Duodenal mucosa (tissue), 2 donors: ENCODE results near the gene OCEL1.

Experiments
- H3K27ac ChIP-seq: one replicate; pipeline ENCODE4 v1.7.0; 2013; ENCODE audit warnings: low read depth, low read length
- H3K27me3 ChIP-seq, 2 donors: one replicate each; pipeline ENCODE4 v1.7.0; 2013; ENCODE audit warnings: low read length in 2 of 2, control low read depth in 1 of 2; ENCODE audit not compliant: insufficient read depth in 2 of 2, control insufficient read depth in 1 of 2
- H3K36me3 ChIP-seq, 2 donors: one replicate each; pipeline ENCODE4 v1.7.0; 2013; ENCODE audit warnings: low read length in 2 of 2, control low read depth in 1 of 2; ENCODE audit not compliant: insufficient read depth in 2 of 2, control insufficient read depth in 1 of 2
- H3K4me1 ChIP-seq, 2 donors: one replicate each; pipeline ENCODE4 v1.7.0; 2013; ENCODE audit warnings: low read length in 2 of 2, control low read depth in 1 of 2; ENCODE audit not compliant: insufficient read depth in 2 of 2, control insufficient read depth in 1 of 2
- H3K4me3 ChIP-seq, 2 donors: one replicate each; pipeline ENCODE4 v1.7.0; 2013; ENCODE audit warnings: low read length in 2 of 2, low read depth in 1 of 2
- H3K9ac ChIP-seq, 2 donors: one replicate each; pipeline ENCODE4 v1.7.0; 2013; ENCODE audit warnings: low read length in 2 of 2, low read depth in 1 of 2
- H3K9me3 ChIP-seq, 2 donors: one replicate each; pipeline ENCODE4 v1.7.0; 2013; ENCODE audit warnings: low read length in 2 of 2, control low read depth in 1 of 2; ENCODE audit not compliant: control insufficient read depth in 1 of 2

OCEL1 gene

DNA sequence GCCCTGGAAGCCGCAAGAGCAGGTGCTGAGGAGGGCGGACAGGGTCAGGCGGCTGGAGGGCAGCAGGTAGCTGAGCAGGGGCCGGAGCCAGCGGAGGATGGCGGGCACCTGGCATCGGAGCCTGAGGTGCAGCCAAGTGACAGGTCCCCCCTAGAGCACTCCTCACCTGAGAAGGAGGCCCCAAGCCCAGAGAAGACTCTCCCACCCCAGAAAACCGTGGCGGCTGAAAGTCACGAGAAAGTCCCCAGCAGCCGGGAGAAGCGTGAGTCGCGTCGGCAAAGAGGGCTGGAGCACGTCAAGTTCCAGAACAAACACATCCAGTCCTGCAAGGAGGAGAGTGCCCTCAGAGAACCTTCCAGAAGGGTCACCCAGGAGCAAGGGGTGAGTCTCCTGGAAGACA lies 31.4 kb upstream of the OCEL1 start:
- no peak overlapping the region for H3K27ac ChIP-seq
- H3K36me3 ChIP-seq, result peaks cover 30 to 70% of the 10 kb centered on the region in 2 donors

DNA sequence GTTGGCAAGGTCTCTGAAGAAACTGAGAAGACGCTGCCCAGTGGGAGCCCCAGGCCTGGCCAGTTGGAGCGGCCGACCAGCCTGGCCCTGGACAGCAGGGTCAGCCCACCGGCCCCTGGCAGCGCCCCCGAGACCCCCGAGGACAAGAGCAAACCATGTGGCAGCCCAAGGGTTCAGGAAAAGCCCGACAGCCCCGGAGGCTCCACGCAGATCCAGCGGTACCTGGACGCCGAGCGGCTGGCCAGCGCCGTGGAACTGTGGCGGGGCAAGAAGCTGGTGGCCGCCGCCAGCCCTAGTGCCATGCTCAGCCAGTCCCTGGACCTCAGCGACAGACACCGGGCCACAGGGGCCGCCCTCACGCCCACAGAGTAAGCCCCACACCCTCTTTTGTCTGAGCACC lies 30.9 kb upstream of the OCEL1 start:
- H3K36me3 ChIP-seq, result peaks cover 30 to 74% of the 10 kb centered on the region in 2 donors
- H3K4me1 ChIP-seq, result no peaks in the 10 kb centered on the region
- no peak overlapping the region for H3K4me3 ChIP-seq
- no peak overlapping the region for H3K9ac ChIP-seq
- no peaks in the 10 kb centered on the region for H3K9me3 ChIP-seq
- H3K27ac ChIP-seq, result no peak overlapping the region
- no peaks in the 10 kb centered on the region for H3K27me3 ChIP-seq

More for the DNA sequence above, 31.4 kb upstream of the OCEL1 start:
- no peaks in the 10 kb centered on the region for H3K4me1 ChIP-seq
- no peak overlapping the region for H3K9ac ChIP-seq
- no peak overlapping the region for H3K4me3 ChIP-seq
- H3K27me3 ChIP-seq, result no peaks in the 10 kb centered on the region
- H3K9me3 ChIP-seq, result no peaks in the 10 kb centered on the region

DNA sequence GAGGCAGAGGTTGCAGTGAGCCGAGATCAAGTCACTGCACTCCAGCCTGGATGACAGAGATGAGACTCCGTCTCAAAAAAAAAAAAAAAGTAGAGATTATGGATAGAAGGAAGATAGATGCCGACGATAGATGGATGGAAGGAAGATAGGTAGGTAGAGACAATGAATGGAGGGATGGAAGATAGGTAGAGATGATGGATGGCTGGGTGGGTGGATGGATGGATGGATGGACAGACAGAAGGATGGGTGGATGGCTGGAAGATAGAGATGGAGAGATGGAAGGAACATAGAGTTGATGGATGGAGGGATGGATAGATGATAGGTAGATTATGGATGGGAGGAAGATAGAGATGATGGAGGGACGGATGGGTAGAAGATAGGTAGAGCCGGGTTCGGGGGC lies 29.4 kb upstream of the OCEL1 start:
- H3K4me1 ChIP-seq, result no peaks in the 10 kb centered on the region
- no peaks in the 10 kb centered on the region for H3K9me3 ChIP-seq
- H3K36me3 ChIP-seq, result peaks cover 36 to 77% of the 10 kb centered on the region in 2 donors
- no peaks in the 10 kb centered on the region for H3K27me3 ChIP-seq
- H3K27ac ChIP-seq, result no peak overlapping the region
- H3K9ac ChIP-seq, result no peak overlapping the region
- H3K4me3 ChIP-seq, result no peak overlapping the region

DNA sequence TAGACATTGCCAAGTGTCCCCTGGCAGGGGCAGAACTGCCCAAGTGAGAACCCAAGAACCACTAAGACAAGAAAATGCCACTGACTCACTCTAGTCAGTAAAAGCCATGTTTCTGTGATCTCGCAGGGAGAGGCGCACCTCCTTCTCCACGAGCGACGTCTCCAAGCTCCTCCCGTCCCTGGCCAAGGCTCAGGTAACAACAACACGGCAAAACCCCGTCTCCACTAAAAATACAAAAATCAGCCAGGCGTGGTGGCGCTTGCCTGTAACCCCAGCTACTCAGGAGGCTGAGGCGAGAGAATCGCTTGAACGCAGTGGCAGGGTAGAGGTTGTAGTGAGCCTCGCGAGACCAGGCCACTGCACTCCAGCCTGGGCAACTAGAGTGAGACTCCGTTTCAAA lies 28.4 kb upstream of the OCEL1 start:
- Histone ChIP-seq H3K9me3 (no peaks in the 10 kb centered on the region), H3K4me1 (no peaks in the 10 kb centered on the region), H3K27ac (no peak overlapping the region), H3K9ac (no peak overlapping the region), H3K4me3 (no peak overlapping the region), H3K27me3 (no peaks in the 10 kb centered on the region), H3K36me3 (peaks cover 42 to 82% of the 10 kb centered on the region in 2 donors)

DNA sequence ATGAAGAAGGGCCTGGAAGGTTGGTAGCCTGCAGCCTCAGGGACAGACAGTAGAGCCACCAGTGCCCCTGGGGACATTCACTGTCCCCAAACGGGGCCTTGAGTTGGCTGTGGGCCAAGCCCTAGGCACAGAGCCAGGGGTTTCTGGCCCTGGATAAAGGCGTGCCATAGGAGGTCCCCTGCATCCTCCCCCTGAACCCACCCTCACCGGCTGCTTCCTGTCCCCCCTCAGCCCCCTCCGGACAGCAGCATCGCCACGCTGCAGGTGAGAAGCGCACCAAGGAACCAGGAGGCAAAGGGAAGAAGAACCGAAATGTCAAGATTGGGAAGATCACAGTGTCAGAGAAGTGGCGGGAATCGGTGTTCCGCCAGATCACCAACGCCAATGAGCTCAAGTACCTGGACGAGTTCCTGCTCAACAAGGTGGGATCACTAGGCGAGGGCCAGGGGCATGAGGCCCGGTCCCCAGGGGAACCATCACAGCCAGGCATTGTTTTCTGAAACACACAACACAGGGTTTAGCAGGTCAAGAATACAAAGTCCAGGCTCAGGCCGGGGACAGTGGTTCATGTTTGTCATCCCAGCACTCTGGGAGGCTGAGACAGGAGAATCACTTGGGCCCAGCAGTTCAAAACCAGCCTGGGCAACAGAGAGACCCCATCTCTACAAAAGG lies 25.5 kb upstream of the OCEL1 start:
- Histone ChIP-seq H3K27ac (no peak overlapping the region), H3K4me1 (no peaks in the 10 kb centered on the region), H3K27me3 (no peaks in the 10 kb centered on the region), H3K36me3 (peaks cover 29 to 65% of the 10 kb centered on the region in 2 donors), H3K4me3 (no peak overlapping the region), H3K9ac (no peak overlapping the region), H3K9me3 (no peaks in the 10 kb centered on the region)

DNA sequence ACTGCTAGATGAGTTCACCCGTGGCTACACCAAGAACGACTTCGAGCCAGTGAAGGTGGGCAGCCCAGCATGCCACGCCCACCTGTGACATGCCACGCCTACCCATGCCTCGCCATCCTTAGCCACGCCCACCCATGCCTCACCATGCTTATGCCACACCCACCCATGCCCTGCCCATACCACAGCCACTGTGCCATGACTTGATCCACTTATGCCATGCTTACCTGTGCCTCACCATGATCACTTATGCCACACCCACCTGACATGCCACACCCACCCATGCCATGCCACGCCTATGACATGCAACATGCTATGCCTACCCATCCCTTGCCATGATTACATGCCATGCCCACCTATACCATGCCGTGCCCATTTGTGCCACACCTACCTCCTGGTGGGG lies 23.8 kb upstream of the OCEL1 start:
- no peaks in the 10 kb centered on the region for H3K27me3 ChIP-seq
- peaks cover 26 to 70% of the 10 kb centered on the region in 2 donors for H3K36me3 ChIP-seq
- no peaks in the 10 kb centered on the region for H3K9me3 ChIP-seq
- H3K4me3 ChIP-seq, result no peak overlapping the region
- H3K27ac ChIP-seq, result no peak overlapping the region
- no peak overlapping the region for H3K9ac ChIP-seq
- no peaks in the 10 kb centered on the region for H3K4me1 ChIP-seq

DNA sequence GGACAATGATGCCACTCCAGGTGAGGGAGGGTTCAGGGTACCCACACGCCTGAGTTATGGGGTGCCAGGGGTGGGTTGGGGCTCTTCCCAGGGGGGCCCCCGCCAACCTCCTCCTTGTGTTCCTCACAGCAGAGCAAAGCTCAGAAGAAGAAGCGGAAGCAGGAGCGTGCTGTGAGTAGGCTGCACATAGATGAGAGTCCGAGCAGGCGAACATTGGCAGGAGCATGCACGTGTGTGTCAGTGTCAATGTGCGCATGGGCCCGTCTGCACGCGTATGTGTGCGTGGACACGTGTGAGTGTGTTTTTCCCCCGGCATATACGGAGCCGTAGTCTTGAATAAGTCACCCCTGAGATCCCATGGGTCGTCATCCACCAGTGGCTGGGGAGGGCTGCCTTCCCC lies 23.3 kb upstream of the OCEL1 start:
- Histone ChIP-seq H3K9me3 (no peaks in the 10 kb centered on the region), H3K27ac (no peak overlapping the region), H3K4me3 (no peak overlapping the region), H3K27me3 (no peaks in the 10 kb centered on the region), H3K36me3 (peaks cover 26 to 66% of the 10 kb centered on the region in 2 donors), H3K9ac (no peak overlapping the region), H3K4me1 (no peaks in the 10 kb centered on the region)

DNA sequence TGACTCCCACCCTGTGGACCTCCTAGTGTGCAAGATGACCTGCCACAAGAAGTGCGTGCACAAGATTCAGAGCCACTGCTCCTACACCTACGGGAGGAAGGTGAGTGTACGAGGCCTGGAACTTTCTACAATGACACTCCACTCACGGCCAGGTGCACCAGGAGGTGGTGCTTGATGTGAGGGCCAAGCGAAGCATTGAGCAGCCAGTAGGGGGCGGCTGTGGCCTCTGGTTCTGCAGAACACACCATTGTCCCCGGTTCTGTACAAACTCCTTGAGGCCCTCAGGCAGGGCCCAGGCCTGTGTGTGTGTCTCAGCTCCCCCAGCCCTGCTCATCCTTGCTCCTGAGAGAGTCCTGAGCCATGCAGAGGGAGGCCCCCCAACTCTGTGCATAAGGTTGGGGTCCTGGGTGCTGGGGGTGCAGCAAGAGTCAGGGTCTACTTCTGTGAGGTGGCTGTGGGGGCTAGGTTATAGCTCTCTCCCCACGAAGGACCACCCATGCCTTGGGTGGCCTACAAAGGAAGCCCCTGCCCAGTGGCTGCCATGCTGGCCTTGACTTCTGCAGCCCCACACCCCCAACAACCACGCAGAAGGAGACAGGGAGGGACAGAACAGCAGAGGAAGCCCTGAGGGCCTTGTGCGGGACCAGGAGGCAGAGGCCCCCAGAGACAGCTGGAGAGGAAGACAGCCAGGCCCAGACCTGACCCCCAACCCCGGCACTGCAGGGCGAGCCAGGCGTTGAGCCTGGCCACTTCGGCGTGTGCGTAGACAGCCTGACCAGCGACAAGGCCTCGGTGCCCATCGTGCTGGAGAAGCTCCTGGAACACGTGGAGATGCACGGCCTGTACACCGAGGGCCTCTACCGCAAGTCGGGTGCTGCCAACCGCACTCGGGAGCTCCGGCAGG lies 20.5 kb upstream of the OCEL1 start:
- Histone ChIP-seq H3K27me3 (no peaks in the 10 kb centered on the region), H3K27ac (no peak overlapping the region), H3K4me1 (no peaks in the 10 kb centered on the region), H3K36me3 (peaks cover 35 to 66% of the 10 kb centered on the region in 2 donors), H3K9ac (no peak overlapping the region), H3K4me3 (no peak overlapping the region), H3K9me3 (no peaks in the 10 kb centered on the region)

DNA sequence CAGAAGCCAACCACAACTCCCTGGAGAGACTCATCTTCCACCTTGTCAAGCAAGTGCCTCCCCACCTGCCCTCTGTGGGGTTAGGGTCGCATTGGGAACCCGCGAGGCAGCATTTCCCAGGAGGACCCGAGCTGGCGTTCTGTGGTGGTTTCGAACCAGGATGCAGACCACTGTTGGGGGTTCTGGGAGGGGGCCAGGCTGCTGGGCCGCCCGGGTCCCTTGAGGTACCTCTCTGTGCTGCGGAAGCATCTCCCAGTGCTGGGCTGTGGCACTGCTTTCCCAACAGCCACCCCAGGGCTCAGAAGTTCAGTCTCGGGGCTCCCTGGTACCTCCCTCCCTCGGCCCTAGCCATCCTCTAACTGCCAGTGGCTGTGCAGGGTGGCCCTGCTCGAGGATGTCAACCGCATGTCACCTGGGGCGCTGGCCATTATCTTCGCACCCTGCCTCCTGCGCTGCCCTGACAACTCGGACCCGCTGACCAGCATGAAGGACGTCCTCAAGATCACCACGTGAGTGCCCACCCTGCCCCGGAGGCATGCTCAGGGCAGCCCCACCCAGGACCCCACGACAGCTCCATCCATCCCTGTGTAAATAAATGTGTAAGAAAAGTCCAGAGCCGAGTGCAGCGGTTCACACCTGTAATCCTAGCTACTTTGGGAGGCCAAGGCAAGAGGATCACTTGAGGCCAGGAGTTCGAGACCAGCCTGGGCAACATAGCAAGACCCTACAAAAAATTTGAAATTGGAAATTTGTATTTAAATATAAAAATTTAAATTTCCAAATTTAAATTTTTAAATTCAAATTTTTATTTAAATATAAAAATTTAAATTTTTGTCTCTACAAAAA lies 19.1 kb upstream of the OCEL1 start:
- H3K27me3 ChIP-seq, result no peaks in the 10 kb centered on the region
- H3K4me1 ChIP-seq, result no peaks in the 10 kb centered on the region
- H3K9me3 ChIP-seq, result no peaks in the 10 kb centered on the region
- H3K9ac ChIP-seq, result no peak overlapping the region
- peaks cover 22 to 60% of the 10 kb centered on the region in 2 donors for H3K36me3 ChIP-seq
- H3K4me3 ChIP-seq, result no peak overlapping the region
- no peak overlapping the region for H3K27ac ChIP-seq
